Kidney glomerular epithelial cell (primary cell): ENCODE measurements around the gene LNX1.

ENCODE experiments used
- DNase-seq: peaks from one replicate; lab custom pipeline; 2025; lab: John Stamatoyannopoulos, UW

LNX1 gene

GRCh38 chr4:53572600-53572994, 18.7 kb downstream of the LNX1 start:
- DNase-seq: no peak

- DNase-seq: no peak
These were observed 19.2 kb downstream of the LNX1 start for GRCh38 chr4:53571936-53572599.

DNA sequence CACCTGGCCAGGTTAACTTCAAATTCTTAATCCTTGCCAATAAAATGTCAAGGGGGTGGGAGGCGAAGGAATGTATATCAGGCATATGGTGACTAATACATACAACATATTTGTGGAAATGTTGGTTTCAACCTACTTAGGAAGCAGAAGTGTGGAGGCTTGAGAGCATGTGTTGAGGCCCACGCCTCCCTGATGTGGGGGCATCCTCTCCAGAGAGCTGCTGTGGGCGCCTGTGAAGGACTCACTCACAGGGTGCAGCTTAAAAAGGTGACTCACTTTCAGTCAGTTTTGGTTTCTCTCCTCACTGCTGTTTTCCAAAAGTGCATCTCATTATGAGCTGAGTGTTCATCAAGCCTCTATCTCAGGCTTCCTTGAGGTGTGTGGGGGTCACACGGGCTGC, 27.5 kb downstream of the LNX1 start:
- no peak for DNase-seq

GRCh38 chr4:53562409-53562808, 28.9 kb downstream of the LNX1 start:
- no peak for DNase-seq

DNA sequence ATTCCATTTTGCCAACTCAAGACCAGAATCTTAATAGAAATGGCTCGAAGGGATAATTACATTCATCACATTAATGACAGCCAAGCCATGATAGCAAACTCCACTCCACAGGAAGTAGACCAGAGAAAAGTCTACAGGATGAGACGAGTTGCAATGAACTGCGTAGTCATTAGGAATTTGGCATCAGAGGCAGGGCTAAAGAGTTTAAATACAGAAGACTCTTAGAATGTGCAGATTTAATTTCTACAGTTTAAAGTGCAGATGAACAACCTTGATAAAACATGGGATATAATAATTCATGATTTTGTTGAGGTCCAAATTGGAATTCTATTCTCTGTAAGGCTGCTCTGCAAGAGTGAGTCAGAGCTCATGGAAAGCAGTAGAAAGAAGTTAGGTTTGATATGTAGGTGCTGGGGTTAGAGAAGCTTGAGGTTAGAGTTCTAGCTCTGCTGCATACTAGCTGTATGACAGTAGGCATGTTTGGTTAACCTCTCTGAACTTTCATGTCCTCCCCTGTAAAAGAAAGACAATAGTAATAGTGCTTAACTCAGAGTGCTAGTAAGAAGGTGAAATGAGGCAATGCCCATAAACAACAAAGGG, 32.2 kb downstream of the LNX1 start:
- DNase-seq: no peak

- DNase-seq: no peak
These were observed 33.1 kb downstream of the LNX1 start for GRCh38 chr4:53558065-53558801.

- no peak for DNase-seq
These were observed 33.6 kb downstream of the LNX1 start for GRCh38 chr4:53557669-53558064.

GRCh38 chr4:53556651-53557050, 34.6 kb downstream of the LNX1 start:
- no peak for DNase-seq

DNA sequence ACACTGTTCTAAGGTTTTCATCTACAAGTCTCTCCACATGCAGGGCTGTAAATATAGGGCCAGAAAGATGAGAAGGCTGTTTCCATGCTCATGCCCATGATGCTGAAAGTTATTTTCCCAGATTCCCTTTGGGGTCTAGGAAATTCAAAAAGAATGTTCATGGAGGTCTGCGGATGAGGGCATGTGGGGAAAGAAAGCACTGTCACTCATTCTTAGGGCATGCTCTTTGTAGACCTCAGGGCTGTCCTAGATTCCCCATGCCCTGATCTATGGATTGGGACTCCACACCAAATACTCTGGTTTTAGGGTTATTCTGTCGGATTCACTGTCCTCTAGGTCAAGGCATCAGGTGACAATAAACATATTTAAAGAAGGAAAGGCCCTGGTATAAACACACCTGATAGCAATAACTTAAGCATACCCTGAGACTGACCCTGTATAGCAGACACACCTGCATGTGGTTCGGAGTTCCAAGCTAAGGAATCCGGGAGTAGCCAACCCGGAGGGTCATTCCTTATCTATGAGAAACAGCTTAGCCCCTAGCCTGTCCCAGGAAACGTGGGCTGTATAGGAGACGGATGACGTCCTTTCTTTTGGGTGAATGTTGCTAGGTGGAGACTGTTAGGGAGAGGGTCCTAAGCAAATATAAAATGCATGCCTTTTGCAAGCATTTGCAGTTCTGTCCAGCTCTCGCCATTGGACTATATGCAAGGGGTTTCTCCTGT, 37.6 kb downstream of the LNX1 start:
- no peak for DNase-seq

- no peak for DNase-seq
These were observed 38.6 kb downstream of the LNX1 start for GRCh38 chr4:53552711-53553110.

DNA sequence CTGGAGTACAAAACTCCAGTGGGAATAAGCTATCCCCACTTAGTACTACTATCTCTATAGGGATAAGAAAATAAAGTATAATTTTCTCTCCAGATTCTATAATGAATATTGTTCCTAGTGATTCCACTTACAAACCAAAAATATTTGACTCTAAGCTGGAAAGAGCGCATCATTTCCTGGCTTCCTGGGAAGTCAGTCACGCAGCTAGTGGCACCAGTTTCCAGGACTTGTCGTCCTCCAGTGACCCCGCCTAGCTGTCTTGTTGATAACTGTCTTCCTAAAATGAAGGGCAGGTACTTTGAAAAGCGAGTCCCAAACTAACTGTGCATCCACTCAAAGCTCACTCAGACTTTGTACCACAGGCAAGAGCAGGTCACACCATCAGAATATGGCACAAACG, 39.3 kb downstream of the LNX1 start:
- DNase-seq: no peak

- no peak for DNase-seq
These were observed 39.9 kb downstream of the LNX1 start for GRCh38 chr4:53551281-53551864.

GRCh38 chr4:53548662-53549061, 42.6 kb downstream of the LNX1 start:
- no peak for DNase-seq

GRCh38 chr4:53547983-53548382, 43.3 kb downstream of the LNX1 start:
- no peak for DNase-seq

- no peak for DNase-seq
These were observed 45.2 kb downstream of the LNX1 start for GRCh38 chr4:53545942-53546581.

- no peak for DNase-seq
These were observed 46.0 kb downstream of the LNX1 start for GRCh38 chr4:53545273-53545672.

- DNase-seq: no peak
These were observed 47.7 kb downstream of the LNX1 start for GRCh38 chr4:53543561-53543960.

DNA sequence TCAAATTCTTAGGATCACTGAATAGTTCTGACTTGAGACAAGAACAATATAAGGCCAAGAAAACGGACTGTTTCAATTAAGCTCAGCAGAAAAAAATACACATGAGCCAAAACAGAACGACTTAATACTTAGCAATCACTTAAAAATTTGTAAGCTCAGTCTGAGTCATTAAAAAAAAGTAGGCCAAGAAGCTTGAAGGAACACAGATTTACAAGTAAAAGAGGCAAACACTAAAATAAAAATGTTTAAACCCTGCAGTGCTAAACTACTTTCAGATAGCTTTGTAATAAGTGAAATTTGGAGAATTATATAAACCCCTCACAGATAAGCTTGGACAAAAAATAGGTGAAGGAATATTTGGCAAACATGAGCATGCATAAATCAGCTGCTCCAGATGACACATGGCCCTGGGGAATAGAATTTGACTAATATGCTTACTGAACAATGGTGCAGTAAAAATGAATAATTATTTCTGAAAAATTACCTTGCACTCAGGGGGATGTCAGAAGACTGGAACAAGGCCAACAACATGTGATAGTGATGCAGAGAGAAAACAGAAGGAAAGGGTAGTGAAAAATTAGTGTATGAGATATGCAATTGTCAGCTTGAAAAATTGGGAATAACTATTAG, 49.6 kb downstream of the LNX1 start:
- peak; percentile 70 for DNase-seq

DNA sequence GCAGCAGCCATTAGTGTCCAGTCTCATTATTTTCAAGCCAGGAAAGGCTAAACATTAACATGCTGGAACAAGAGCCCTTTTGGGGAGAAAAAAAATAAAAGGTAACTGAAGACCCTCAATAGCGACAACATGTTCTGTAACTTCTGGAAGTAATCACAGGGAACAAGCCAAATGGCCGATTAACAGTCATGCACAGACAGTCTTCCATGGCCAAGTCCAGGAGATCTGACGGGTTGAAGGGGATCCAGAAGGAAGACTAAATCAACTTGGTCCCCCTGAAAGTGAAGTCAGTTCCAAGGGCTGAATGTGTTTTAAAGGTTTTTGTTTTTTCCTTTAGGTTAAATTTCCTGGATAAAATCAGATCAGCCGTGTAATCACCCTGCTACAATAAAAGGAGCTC, 52.5 kb downstream of the LNX1 start:
- DNase-seq: no peak

DNA sequence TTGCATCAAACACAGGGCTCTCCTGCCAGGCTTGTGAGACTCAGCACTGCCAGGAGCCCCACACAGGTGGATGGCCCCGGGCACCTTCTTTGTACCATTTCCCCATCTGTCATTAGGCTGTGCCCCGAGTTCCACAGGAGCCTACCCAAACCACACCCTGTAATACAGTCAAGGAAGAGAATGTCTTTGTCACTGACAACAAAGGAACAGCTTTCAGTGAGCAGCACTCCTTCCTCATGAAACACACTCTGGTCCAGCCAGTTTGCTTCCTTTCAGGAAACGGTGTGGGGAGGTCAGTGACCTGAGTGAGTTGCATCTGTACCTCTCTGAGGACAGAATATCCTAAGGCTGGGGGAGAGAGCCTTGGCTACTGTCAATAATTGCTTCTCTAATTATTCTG, 53.7 kb downstream of the LNX1 start:
- DNase-seq: no peak

DNA sequence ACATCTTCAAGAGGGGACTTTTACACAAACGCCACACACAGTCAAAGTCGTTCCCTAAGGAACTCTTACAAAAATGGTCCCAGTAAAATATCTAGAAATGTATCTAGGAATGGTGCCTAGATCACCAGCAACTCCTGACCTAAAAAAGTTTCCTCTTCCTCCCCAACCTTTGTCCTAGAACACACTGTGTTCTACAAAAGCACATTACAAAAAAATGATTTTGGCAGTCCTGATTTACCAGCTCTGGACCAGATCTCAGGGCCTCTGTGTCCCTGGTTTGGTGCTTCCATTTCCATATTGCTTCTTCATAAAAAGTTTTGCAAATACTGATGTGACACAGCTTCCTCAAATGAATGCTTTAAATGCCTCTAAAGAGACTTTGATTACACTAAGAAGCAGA, 55.0 kb downstream of the LNX1 start:
- no peak for DNase-seq
